Gastroesophageal sphincter (tissue), 4 donors: ENCODE data around the gene DPH6. TPM values are rescaled to one million over a fixed set of nuclear protein-coding genes. Genes with fewer than 3 reads are reported as not detected.
"Not testable (repeated sequence)": the region's sequence is repeated elsewhere in the genome, so short reads cannot be mapped to it uniquely, and the experiment has no call there.

Experiments
- ATAC-seq: fragments of 150-250 bp; one replicate; pipeline ENCODE4 v1.9.1; 2016; ENCODE audit warnings: mild to moderate bottlenecking, moderate library complexity
- H3K27ac ChIP-seq, 4 donors: fragments of 200-600 bp; sonication (generic) in 3 of 4; 1 replicate in 3 of 4; 2 replicates in 1 of 4; pipeline ENCODE4 v1.5.1; 2016 to 2019
- H3K27me3 ChIP-seq: fragments of 200-600 bp; sonication (generic); one replicate; pipeline ENCODE4 v1.5.1; 2019
- H3K36me3 ChIP-seq, 2 donors: fragments of 200-600 bp; sonication (generic); one replicate each; pipeline ENCODE4 v1.5.1; 2019; ENCODE audit warnings: control low read depth in 1 of 2
- H3K4me1 ChIP-seq, 3 donors: fragments of 200-600 bp; sonication (generic); 1 replicate in 2 of 3; 2 replicates in 1 of 3; pipeline ENCODE4 v1.5.1; 2016 to 2019; ENCODE audit warnings: control low read depth in 2 of 3
- H3K4me3 ChIP-seq, 2 donors: fragments of 200-600 bp; sonication (generic); one replicate each; pipeline ENCODE4 v1.5.1; 2019; ENCODE audit warnings: mild to moderate bottlenecking in 1 of 2, moderate library complexity in 1 of 2
- H3K9me3 ChIP-seq, 3 donors: fragments of 200-600 bp; sonication (generic); one replicate each; pipeline ENCODE4 v1.5.1; 2017 to 2019; ENCODE audit warnings: control low read depth in 2 of 3
- EP300 ChIP-seq: sonication (generic); formaldehyde crosslinking; IDR thresholded peaks from one replicate; pipeline ENCODE4 v1.6.1; 2017; ENCODE audit warnings: antibody characterized with exemption, mild to moderate bottlenecking
- POLR2A ChIP-seq, 2 donors: fragments of 450-650 bp; IDR thresholded peaks; one replicate each; pipeline ENCODE4 v1.6.1; 2017; ENCODE audit warnings: antibody characterized with exemption in 2 of 2, mild to moderate bottlenecking in 2 of 2, moderate library complexity in 1 of 2
- POLR2AphosphoS5 ChIP-seq: sonication (generic); formaldehyde crosslinking; IDR thresholded peaks from one replicate; pipeline ENCODE4 v1.6.1; 2017; ENCODE audit warnings: antibody characterized with exemption
- WGBS, 2 donors: methylation state at CpG; one replicate each; pipeline ENCODE4 v1.1.5; 2018; ENCODE audit warnings: low coverage in 1 of 2; 5-methylcytosine and 5-hydroxymethylcytosine counted together
- total RNA-seq, 4 donors: library from RNA; depleted of rRNA; stranded (reverse); fragments of >200 nt; gene quantifications; one replicate each; pipeline ENCODE4 v1.1.0, GENCODE V29; 2016
- TF ChIP-seq, protein P1 (sequence below), 4 experiments: fragments of 200-600 bp in 2 of 4; fragments of 450-650 bp in 2 of 4; sonication (generic) in 1 of 4; IDR thresholded peaks; one replicate each; pipeline ENCODE4 v1.5.1; 2017 to 2019; ENCODE audit warnings: antibody characterized with exemption in 4 of 4, mild to moderate bottlenecking in 2 of 4, moderate library complexity in 2 of 4

The DPH6 gene
- total RNA-seq, 4 donors from 2014 or later: 5.4 to 46.2 (median 17.7) TPM

DNA sequence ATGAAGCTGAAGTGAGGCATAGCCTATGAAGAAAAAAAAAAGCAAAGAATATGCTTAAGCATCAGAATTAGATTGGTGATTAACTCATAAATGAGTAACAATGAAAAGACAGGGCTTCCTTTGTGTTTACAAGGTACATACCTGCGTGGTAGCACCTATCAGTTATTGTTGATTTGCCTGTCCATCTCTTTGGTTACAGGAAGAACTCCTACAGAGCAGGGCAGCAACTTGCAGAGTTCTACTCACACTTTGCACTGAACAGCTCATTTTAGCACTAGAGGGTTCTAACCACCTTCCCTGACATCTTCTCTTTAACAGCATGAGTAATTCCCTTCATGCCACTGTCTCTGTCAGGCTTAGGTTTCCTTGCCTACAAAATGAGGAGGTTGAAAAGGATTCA lies 166.0 kb downstream of the DPH6 start:
- H3K27me3 ChIP-seq: no peaks in the 10 kb centered on the region
- no peak overlapping the region for H3K4me3 ChIP-seq
- peaks cover 0 to 19% of the 10 kb centered on the region in 2 donors for H3K36me3 ChIP-seq
- H3K9me3 ChIP-seq: no peaks in the 10 kb centered on the region
- 89 to 92% methylated on average over 1 of the region's 1 CpG for WGBS, 2 donors
- no peak overlapping the region for H3K27ac ChIP-seq
- no peaks in the 10 kb centered on the region for H3K4me1 ChIP-seq
- no peak for ATAC-seq
- TF ChIP-seq POLR2AphosphoS5 (no peak), POLR2A (IDR thresholded peaks at IDR 0.05) (no peak), EP300 (no peak)
- TF ChIP-seq, protein P1, sequence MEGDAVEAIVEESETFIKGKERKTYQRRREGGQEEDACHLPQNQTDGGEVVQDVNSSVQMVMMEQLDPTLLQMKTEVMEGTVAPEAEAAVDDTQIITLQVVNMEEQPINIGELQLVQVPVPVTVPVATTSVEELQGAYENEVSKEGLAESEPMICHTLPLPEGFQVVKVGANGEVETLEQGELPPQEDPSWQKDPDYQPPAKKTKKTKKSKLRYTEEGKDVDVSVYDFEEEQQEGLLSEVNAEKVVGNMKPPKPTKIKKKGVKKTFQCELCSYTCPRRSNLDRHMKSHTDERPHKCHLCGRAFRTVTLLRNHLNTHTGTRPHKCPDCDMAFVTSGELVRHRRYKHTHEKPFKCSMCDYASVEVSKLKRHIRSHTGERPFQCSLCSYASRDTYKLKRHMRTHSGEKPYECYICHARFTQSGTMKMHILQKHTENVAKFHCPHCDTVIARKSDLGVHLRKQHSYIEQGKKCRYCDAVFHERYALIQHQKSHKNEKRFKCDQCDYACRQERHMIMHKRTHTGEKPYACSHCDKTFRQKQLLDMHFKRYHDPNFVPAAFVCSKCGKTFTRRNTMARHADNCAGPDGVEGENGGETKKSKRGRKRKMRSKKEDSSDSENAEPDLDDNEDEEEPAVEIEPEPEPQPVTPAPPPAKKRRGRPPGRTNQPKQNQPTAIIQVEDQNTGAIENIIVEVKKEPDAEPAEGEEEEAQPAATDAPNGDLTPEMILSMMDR (IDR thresholded peaks at IDR 0.05): no peak

DNA sequence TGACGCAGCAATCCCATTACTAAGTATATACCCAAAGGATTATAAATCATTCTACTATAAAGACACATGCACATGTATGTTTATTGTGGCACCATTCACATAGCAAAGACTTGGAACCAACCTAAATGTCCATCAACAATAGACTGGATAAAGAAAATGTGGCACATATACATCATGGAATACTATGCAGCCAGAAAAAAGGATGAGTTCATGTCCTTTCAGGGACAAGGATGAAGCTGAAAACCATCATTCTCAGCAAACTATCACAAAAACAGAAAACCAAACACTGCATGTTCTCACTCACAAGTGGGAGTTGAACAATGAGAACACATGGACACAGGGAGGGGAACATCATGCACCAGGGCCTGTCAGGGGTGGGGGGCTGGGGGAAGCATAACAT lies 167.5 kb downstream of the DPH6 start:
- not testable (repeated sequence) for H3K4me1 ChIP-seq, H3K27ac ChIP-seq, H3K9me3 ChIP-seq, H3K4me3 ChIP-seq, ATAC-seq, H3K27me3 ChIP-seq
- H3K36me3 ChIP-seq: peaks cover 0 to 19% of the 10 kb centered on the region in 2 donors
- 100% methylated on average over 1 of the region's 1 CpG for WGBS, 2 donors

DNA sequence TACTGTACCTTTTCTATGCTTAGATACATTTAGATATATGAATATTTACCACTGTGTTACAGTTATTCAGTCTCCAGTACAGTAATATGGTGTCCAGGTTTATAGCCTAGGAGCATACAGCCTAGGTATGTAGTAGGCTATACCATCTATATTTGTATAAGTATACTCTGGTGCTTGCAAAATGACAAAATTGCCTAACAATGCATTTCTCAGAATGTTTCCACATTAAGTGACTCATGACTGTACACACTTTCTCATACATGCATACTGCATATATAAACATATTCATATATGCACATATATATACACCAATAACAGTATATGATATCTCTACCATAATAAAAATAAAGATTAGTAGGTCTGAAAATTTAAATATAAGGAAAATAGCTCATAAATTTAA lies 169.3 kb downstream of the DPH6 start:
- TF ChIP-seq POLR2A (IDR thresholded peaks at IDR 0.05) (no peak), POLR2AphosphoS5 (no peak)
- TF ChIP-seq, protein P1 (IDR thresholded peaks at IDR 0.05): no peak
- Histone ChIP-seq H3K36me3 (peaks cover 0 to 37% of the 10 kb centered on the region in 2 donors), H3K27me3 (no peaks in the 10 kb centered on the region), H3K27ac (no peak overlapping the region), H3K4me1 (no peaks in the 10 kb centered on the region), H3K9me3 (no peaks in the 10 kb centered on the region), H3K4me3 (no peak overlapping the region)
- ATAC-seq: no peak

DNA sequence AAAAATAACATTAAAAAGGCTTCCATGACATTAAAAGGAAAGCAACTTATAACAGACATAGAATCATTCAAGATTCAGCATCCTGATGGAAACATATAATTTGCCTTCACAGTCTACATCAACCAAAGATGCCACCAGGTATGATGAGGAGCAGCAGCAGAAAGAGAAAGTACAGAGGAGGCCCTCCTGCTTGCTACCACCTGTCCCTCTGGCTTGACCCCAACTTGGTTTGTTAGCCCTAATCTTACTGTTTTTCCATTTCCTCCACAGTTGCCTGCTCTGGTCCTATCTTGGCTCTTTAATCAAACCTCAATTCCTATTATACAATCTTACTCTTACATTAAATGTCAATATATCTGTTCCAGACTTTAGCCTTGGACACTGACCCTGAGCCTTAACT lies 171.3 kb downstream of the DPH6 start:
- TF ChIP-seq, protein P1 (IDR thresholded peaks at IDR 0.05): no peak
- Histone ChIP-seq H3K4me3 (no peak overlapping the region), H3K36me3 (peaks cover 0 to 46% of the 10 kb centered on the region in 2 donors), H3K27ac (no peak overlapping the region), H3K27me3 (no peaks in the 10 kb centered on the region), H3K4me1 (no peaks in the 10 kb centered on the region), H3K9me3 (no peaks in the 10 kb centered on the region)
- no peak for ATAC-seq

DNA sequence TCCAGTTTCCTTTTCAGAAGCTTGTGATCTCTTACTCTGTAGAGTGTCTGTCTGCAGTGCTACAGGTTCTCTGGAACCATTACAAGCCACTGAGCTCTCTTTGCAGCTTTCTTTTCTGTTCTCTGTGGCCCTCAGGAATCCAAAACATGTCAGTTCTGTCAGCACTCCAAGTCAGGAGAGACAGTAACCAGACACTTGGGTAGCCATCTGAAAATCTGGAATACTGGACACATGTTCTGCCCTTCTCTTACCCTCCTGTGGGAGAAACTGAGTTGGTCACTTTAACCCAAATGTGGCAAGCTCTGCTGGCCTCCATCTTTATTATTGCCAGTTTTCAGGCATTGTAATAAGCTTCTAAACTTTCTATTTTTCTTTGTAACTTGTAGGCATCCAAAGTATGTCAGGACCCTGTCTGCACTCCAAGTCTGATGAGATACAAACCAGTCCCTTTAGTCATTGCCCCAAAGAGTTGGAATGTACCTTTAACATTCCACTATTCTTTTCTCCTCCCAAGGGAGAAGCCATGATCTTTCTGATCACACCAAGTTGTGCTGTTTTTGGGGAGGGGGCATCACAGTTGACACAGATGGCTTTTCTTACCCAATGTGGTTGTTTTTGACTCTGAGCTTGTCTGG lies 183.7 kb downstream of the DPH6 start:
- no peak overlapping the region for H3K4me3 ChIP-seq
- H3K27ac ChIP-seq: no peak overlapping the region
- peaks cover 0 to 27% (median 0%) of the 10 kb centered on the region in 3 donors for H3K9me3 ChIP-seq
- ATAC-seq: no peak
- H3K4me1 ChIP-seq: no peaks in the 10 kb centered on the region
- TF ChIP-seq POLR2AphosphoS5: no peak
- TF ChIP-seq EP300: no peak
- no peak for TF ChIP-seq POLR2A (IDR thresholded peaks at IDR 0.05)
- TF ChIP-seq, protein P1 (IDR thresholded peaks at IDR 0.05): no peak
- H3K36me3 ChIP-seq: peaks cover 0 to 2% of the 10 kb centered on the region in 2 donors
- no peaks in the 10 kb centered on the region for H3K27me3 ChIP-seq

DNA sequence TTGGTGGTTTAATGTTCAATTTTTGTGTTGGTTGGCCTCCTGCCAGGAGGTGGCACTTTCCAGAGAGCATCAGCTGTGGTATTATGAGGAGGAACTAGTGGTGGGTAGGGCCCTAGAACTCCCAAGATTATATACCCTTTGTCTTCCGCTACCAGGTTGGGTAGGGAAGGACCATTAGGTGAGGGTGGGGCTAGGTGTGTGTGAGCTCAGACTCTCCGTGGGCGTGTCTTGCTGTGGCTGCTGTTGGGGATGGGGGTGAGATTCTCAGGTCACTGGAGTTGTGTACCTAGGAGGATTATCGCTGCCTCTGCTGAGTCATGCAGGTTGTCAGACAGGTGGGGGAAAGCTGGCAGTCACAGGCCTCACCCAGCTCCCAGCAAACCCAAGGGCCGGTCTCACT lies 187.1 kb downstream of the DPH6 start:
- H3K4me1 ChIP-seq: no peaks in the 10 kb centered on the region
- no peaks in the 10 kb centered on the region for H3K27me3 ChIP-seq
- H3K36me3 ChIP-seq: peaks cover 0 to 2% of the 10 kb centered on the region in 2 donors
- ATAC-seq: no peak
- WGBS, 2 donors: 100% methylated on average over 1 to 2 of the region's 5 CpGs
- H3K27ac ChIP-seq: no peak overlapping the region
- H3K9me3 ChIP-seq: peaks cover 0 to 54% (median 0%) of the 10 kb centered on the region in 3 donors
- TF ChIP-seq, protein P1 (IDR thresholded peaks at IDR 0.05): no peak
- TF ChIP-seq POLR2AphosphoS5 (no peak), POLR2A (IDR thresholded peaks at IDR 0.05) (no peak), EP300 (no peak)
- no peak overlapping the region for H3K4me3 ChIP-seq
